Measurements from ENCODE around the gene SPATA32.

- TF ChIP-seq, protein P1, sequence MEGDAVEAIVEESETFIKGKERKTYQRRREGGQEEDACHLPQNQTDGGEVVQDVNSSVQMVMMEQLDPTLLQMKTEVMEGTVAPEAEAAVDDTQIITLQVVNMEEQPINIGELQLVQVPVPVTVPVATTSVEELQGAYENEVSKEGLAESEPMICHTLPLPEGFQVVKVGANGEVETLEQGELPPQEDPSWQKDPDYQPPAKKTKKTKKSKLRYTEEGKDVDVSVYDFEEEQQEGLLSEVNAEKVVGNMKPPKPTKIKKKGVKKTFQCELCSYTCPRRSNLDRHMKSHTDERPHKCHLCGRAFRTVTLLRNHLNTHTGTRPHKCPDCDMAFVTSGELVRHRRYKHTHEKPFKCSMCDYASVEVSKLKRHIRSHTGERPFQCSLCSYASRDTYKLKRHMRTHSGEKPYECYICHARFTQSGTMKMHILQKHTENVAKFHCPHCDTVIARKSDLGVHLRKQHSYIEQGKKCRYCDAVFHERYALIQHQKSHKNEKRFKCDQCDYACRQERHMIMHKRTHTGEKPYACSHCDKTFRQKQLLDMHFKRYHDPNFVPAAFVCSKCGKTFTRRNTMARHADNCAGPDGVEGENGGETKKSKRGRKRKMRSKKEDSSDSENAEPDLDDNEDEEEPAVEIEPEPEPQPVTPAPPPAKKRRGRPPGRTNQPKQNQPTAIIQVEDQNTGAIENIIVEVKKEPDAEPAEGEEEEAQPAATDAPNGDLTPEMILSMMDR (IDR thresholded peaks at IDR 0.05): no peak
- TF ChIP-seq POLR2A (IDR thresholded peaks at IDR 0.05): no peak
Measured at GRCh38 chr17:45251931-45252330, 10.0 kb downstream of the SPATA32 start.
